ENCODE results near the gene LYL1. TPM values are rescaled to one million over a fixed set of nuclear protein-coding genes. Genes with fewer than 3 reads are reported as not detected.

The LYL1 gene
- total and polyA plus RNA-seq, 2 donors (not counting 3 experiments of a cell fraction or from before 2014, with no cell fraction given): 74.4 to 87.3 TPM

DNA sequence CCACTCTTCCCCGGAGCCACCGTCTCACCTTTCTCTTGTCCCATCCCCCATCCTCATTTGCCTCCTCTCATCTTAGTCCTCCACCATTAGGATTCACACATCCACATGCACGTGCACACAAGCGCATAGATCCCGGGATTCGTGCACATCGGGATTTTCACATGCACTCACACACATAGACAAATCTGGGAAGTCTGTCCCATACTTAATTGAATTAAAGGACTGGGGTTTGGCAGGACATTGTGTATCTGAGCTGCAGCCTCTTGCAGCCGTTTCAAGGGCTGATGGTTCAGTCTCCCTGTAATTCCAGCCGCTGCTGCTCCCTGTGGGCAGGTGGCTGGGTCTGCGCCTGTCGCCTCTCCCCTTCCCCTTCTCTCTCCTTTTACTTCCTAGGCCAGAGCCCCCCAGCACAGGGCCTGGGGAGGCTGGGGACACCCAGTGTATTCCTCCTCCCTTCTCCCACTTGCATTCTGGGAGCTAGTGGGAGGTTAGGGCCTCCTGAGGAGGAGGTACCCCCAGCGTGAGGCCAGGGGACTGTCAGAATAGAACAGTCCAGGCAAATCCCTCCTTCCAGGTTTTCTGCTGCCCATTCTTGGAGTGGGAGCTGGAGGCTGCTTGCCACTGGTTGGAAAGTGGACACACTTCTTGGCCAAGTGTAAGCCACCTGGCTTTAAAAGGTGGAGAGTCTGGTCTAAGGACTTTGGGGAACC lies 43.6 kb downstream of the LYL1 start:
- TF ChIP-seq GATA2 (IDR thresholded peaks at IDR 0.05; ENCODE audit: insufficient read depth, insufficient read length, low read depth, low read length) (no peak), EZH2 (IDR thresholded peaks at IDR 0.05; ENCODE audit: borderline replicate concordance, low read depth, low read length, severe bottlenecking) (no peak), POLR2A (IDR thresholded peaks at IDR 0.05; ENCODE audit: low read depth, low read length) (no peak), FOS (IDR thresholded peaks at IDR 0.05; ENCODE audit: borderline replicate concordance, insufficient read depth, low read length) (no peak), JUN (IDR thresholded peaks at IDR 0.05; ENCODE audit: borderline replicate concordance, insufficient read depth, insufficient read length, low read depth) (no peak), MYC (IDR thresholded peaks at IDR 0.05; ENCODE audit: low read depth, low read length) (no peak), POLR2AphosphoS5 (IDR thresholded peaks at IDR 0.05; ENCODE audit: insufficient read depth, low read depth, low read length) (no peak)
- TF ChIP-seq, protein P1, sequence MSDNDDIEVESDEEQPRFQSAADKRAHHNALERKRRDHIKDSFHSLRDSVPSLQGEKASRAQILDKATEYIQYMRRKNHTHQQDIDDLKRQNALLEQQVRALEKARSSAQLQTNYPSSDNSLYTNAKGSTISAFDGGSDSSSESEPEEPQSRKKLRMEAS (IDR thresholded peaks at IDR 0.05; ENCODE audit: insufficient read depth, insufficient read length): no peak
- TF ChIP-seq, protein P2, sequence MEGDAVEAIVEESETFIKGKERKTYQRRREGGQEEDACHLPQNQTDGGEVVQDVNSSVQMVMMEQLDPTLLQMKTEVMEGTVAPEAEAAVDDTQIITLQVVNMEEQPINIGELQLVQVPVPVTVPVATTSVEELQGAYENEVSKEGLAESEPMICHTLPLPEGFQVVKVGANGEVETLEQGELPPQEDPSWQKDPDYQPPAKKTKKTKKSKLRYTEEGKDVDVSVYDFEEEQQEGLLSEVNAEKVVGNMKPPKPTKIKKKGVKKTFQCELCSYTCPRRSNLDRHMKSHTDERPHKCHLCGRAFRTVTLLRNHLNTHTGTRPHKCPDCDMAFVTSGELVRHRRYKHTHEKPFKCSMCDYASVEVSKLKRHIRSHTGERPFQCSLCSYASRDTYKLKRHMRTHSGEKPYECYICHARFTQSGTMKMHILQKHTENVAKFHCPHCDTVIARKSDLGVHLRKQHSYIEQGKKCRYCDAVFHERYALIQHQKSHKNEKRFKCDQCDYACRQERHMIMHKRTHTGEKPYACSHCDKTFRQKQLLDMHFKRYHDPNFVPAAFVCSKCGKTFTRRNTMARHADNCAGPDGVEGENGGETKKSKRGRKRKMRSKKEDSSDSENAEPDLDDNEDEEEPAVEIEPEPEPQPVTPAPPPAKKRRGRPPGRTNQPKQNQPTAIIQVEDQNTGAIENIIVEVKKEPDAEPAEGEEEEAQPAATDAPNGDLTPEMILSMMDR (IDR thresholded peaks at IDR 0.05; ENCODE audit: extremely low read depth in 1 of 2, insufficient read depth in 1 of 2, low read depth in 1 of 2, low read length in 2 of 2): no peak
- DNase-seq (ENCODE audit: low read depth, low spot score) (no peak), FAIRE-seq (no peak)
- Histone ChIP-seq H3K4me1 (ENCODE audit: control insufficient read depth, extremely low read depth, insufficient read depth, low read length) (peaks cover 45% of the 10 kb centered on the region), H3K4me2 (ENCODE audit: insufficient read depth, low read length) (no peak overlapping the region), H3K9me3 (replicated peaks; ENCODE audit: control insufficient read depth, insufficient read depth, low read length) (no peaks in the 10 kb centered on the region), H2AFZ (ENCODE audit: low read depth, low read length) (no peak overlapping the region), H3K27ac (ENCODE audit: insufficient read depth, low read depth, low read length) (no peak overlapping the region), H4K20me1 (replicated peaks; ENCODE audit: control insufficient read depth, extremely low read depth, insufficient read depth, low read length) (no peaks in the 10 kb centered on the region), H3K9ac (replicated peaks; ENCODE audit: extremely low read depth, insufficient read depth, low read length) (no peak overlapping the region), H3K79me2 (ENCODE audit: control insufficient read depth, insufficient read depth, low read length) (no peaks in the 10 kb centered on the region), H3K36me3 (ENCODE audit: control insufficient read depth in 2 of 2, extremely low read depth in 1 of 2, insufficient read depth in 2 of 2, low read length in 2 of 2) (no peaks in the 10 kb centered on the region), H3K9me1 (replicated peaks; ENCODE audit: control insufficient read depth, extremely low read depth, insufficient read depth, low read length) (no peaks in the 10 kb centered on the region), H3K4me3 (replicated peaks in 1 of 3; ENCODE audit: insufficient read depth in 1 of 3, low read depth in 1 of 3, low read length in 3 of 3) (no peak overlapping the region), H3K27me3 (ENCODE audit: control insufficient read depth in 2 of 2, insufficient read depth in 2 of 2, low read length in 2 of 2) (no peaks in the 10 kb centered on the region)
- ChIA-PET CTCF (interaction anchor here (1.0 to 15.7 kb wide), 8 partner anchors 22 to 94 kb away, joined by 5 to 463 read pairs (median 28); no protein-coding TSS in a partner anchor), POLR2A (no interaction called here)
- dilution Hi-C loops (cut with MboI; ENCODE audit: extremely low pct_ligation_motif_present, low sequenced_read_pairs) (no loop called here), intact Hi-C loops (cut with micrococcal nuclease) (no loop called here)
- no TSS peak for BruUV-seq (replicated peaks)

All from endothelial cell of umbilical vein (primary cell).